Esophagus (tissue), 2 donors: ENCODE data around the gene PTGIS. TPM values are rescaled to one million over a fixed set of nuclear protein-coding genes. Genes with fewer than 3 reads are reported as not detected.

Source experiments
- H3K27ac ChIP-seq, 2 donors: one replicate each; pipeline ENCODE4 v1.5.1; 2013; ENCODE audit warnings: low read depth in 2 of 2, mild to moderate bottlenecking in 2 of 2, inconsistent platforms in 1 of 2, low read length in 1 of 2, moderate library complexity in 1 of 2
- H3K27me3 ChIP-seq, 2 donors: one replicate each; pipeline ENCODE4 v1.6.1; 2013; ENCODE audit warnings: low read length in 2 of 2, control low read depth in 1 of 2, mild to moderate bottlenecking in 1 of 2; ENCODE audit not compliant: insufficient read depth in 2 of 2, control insufficient read depth in 1 of 2
- H3K36me3 ChIP-seq, 2 donors: one replicate each; pipeline ENCODE4 v1.6.1; 2013; ENCODE audit warnings: low read length in 1 of 2; ENCODE audit not compliant: control insufficient read depth in 2 of 2, insufficient read depth in 2 of 2
- H3K4me1 ChIP-seq, 2 donors: one replicate each; pipeline ENCODE4 v1.6.1; 2013; ENCODE audit warnings: low read length in 1 of 2; ENCODE audit not compliant: control insufficient read depth in 2 of 2, insufficient read depth in 2 of 2
- H3K4me3 ChIP-seq, 2 donors: one replicate each; pipeline ENCODE4 v1.5.1; 2013; ENCODE audit warnings: low read length in 2 of 2, mild to moderate bottlenecking in 2 of 2, low read depth in 1 of 2, moderate library complexity in 1 of 2
- H3K9me3 ChIP-seq, 2 donors: one replicate each; pipeline ENCODE4 v1.6.1; 2013; ENCODE audit warnings: mild to moderate bottlenecking in 2 of 2, low read depth in 1 of 2, low read length in 1 of 2, moderate library complexity in 1 of 2; ENCODE audit not compliant: control insufficient read depth in 2 of 2, insufficient read depth in 1 of 2
- WGBS, 2 donors: extraction: QIAGEN DNeasy Blood & Tissue Kit; methylation state at CpG; one replicate each; pipeline ENCODE4 v1.1.7; 2013; 5-methylcytosine and 5-hydroxymethylcytosine counted together
- polyA plus RNA-seq, 2 donors: library from polyadenylated mRNA; stranded (reverse); fragments of 200-250 nt; gene quantifications; one replicate each; pipeline ENCODE4 v1.2.3, GENCODE V29; 2013
- donor health status: healthy with polysubstance abuse.
- donor health status: Bipolar disorder and iron deficiency.

Gene PTGIS
- polyA plus RNA-seq, 2 donors = 3.5 to 6.1 TPM

GRCh38 chr20:49610691-49611538, 43.0 kb upstream of the PTGIS start:
- 14 to 22% methylated on average over 33 to 48 of the region's 48 CpGs for WGBS, 2 donors
- Histone ChIP-seq H3K36me3 (no peaks in the 10 kb centered on the region), H3K4me1 (peaks cover 4 to 15% of the 10 kb centered on the region in 2 donors), H3K27me3 (no peaks in the 10 kb centered on the region), H3K4me3 (no peak overlapping the region), H3K27ac (peak overlapping the region in 1 of 2 donors; percentile 8), H3K9me3 (no peaks in the 10 kb centered on the region)

GRCh38 chr20:49608752-49609670, 41.1 kb upstream of the PTGIS start:
- H3K36me3 ChIP-seq = no peaks in the 10 kb centered on the region
- H3K27ac ChIP-seq = no peak overlapping the region
- 7 to 8% methylated on average over 17 of the region's 17 CpGs for WGBS, 2 donors
- no peaks in the 10 kb centered on the region for H3K9me3 ChIP-seq
- H3K4me1 ChIP-seq = peaks cover 4 to 12% of the 10 kb centered on the region in 2 donors
- no peak overlapping the region for H3K4me3 ChIP-seq
- no peaks in the 10 kb centered on the region for H3K27me3 ChIP-seq

- Histone ChIP-seq H3K4me1 (peaks cover 4 to 12% of the 10 kb centered on the region in 2 donors), H3K36me3 (no peaks in the 10 kb centered on the region), H3K4me3 (no peak overlapping the region), H3K27me3 (no peaks in the 10 kb centered on the region), H3K27ac (no peak overlapping the region), H3K9me3 (no peaks in the 10 kb centered on the region)
- 88 to 94% methylated on average over 1 of the region's 1 CpG for WGBS, 2 donors
Observed at GRCh38 chr20:49607568-49607967, 39.6 kb upstream of the PTGIS start.

GRCh38 chr20:49603209-49603627, 35.3 kb upstream of the PTGIS start:
- H3K27me3 ChIP-seq = no peaks in the 10 kb centered on the region
- no peak overlapping the region for H3K27ac ChIP-seq
- H3K9me3 ChIP-seq = no peaks in the 10 kb centered on the region
- H3K4me1 ChIP-seq = no peaks in the 10 kb centered on the region
- H3K36me3 ChIP-seq = no peaks in the 10 kb centered on the region
- H3K4me3 ChIP-seq = no peak overlapping the region
- 70 to 79% methylated on average over 11 of the region's 11 CpGs for WGBS, 2 donors

GRCh38 chr20:49602345-49603208, 34.6 kb upstream of the PTGIS start:
- Histone ChIP-seq H3K27ac (peak overlapping the region in 1 of 2 donors; percentile 35), H3K4me1 (no peaks in the 10 kb centered on the region), H3K9me3 (no peaks in the 10 kb centered on the region), H3K27me3 (no peaks in the 10 kb centered on the region), H3K4me3 (no peak overlapping the region), H3K36me3 (no peaks in the 10 kb centered on the region)
- WGBS, 2 donors = 80 to 84% methylated on average over 9 of the region's 9 CpGs

GRCh38 chr20:49601153-49601924, 33.4 kb upstream of the PTGIS start:
- Histone ChIP-seq H3K4me1 (no peaks in the 10 kb centered on the region), H3K36me3 (no peaks in the 10 kb centered on the region), H3K9me3 (no peaks in the 10 kb centered on the region), H3K4me3 (no peak overlapping the region), H3K27me3 (no peaks in the 10 kb centered on the region), H3K27ac (no peak overlapping the region)
- 90% methylated on average over 5 of the region's 5 CpGs for WGBS, 2 donors

GRCh38 chr20:49599746-49600113, 31.8 kb upstream of the PTGIS start:
- no peaks in the 10 kb centered on the region for H3K9me3 ChIP-seq
- H3K27ac ChIP-seq = no peak overlapping the region
- peaks cover under 1 to 4% of the 10 kb centered on the region in 2 donors for H3K4me1 ChIP-seq
- no peaks in the 10 kb centered on the region for H3K36me3 ChIP-seq
- H3K27me3 ChIP-seq = no peaks in the 10 kb centered on the region
- 88 to 93% methylated on average over 4 of the region's 4 CpGs for WGBS, 2 donors
- H3K4me3 ChIP-seq = no peak overlapping the region

- H3K36me3 ChIP-seq = no peaks in the 10 kb centered on the region
- WGBS, 2 donors = 95 to 97% methylated on average over 4 of the region's 4 CpGs
- H3K4me1 ChIP-seq = peaks cover 9 to 14% of the 10 kb centered on the region in 2 donors
- H3K4me3 ChIP-seq = no peak overlapping the region
- H3K9me3 ChIP-seq = no peaks in the 10 kb centered on the region
- no peaks in the 10 kb centered on the region for H3K27me3 ChIP-seq
- no peak overlapping the region for H3K27ac ChIP-seq
Observed at GRCh38 chr20:49597825-49598395, 30.0 kb upstream of the PTGIS start.
